Smooth muscle cell (in vitro differentiated cells): ENCODE results near the gene B4GALT6. TPM values are rescaled to one million over a fixed set of nuclear protein-coding genes. Genes with fewer than 3 reads are reported as not detected.
A peak's percentile ranks its signal among the peaks of the same experiment; 100 is the strongest.

ENCODE experiments used
- DNase-seq: peaks from one replicate; lab custom pipeline; 2025; ENCODE audit not compliant: unreplicated experiment; lab: John Stamatoyannopoulos, UW
- H2AFZ ChIP-seq: fragments of 200-600 bp; sonication (generic); 2 replicates; pipeline ENCODE4 v1.6.0; 2016; ENCODE audit warnings: antibody characterized with exemption, low read depth, mild to moderate bottlenecking
- H3F3A ChIP-seq: fragments of 200-600 bp; sonication (generic); 2 replicates; pipeline ENCODE4 v1.6.0; 2017; ENCODE audit warnings: antibody characterized with exemption, low read depth
- H3K27ac ChIP-seq: fragments of 200-600 bp; sonication (generic); 2 replicates; pipeline ENCODE4 v1.5.1; 2016; ENCODE audit warnings: low read depth, mild to moderate bottlenecking
- H3K27me3 ChIP-seq: fragments of 200-600 bp; sonication (generic); 2 replicates; pipeline ENCODE4 v1.6.1; 2016; ENCODE audit warnings: low read depth, mild to moderate bottlenecking
- H3K36me3 ChIP-seq: fragments of 200-600 bp; sonication (generic); 2 replicates; pipeline ENCODE4 v1.5.1; 2016; ENCODE audit warnings: low read depth
- H3K4me1 ChIP-seq: fragments of 200-600 bp; sonication (generic); 2 replicates; pipeline ENCODE4 v1.5.1; 2016; ENCODE audit warnings: low read depth
- H3K4me2 ChIP-seq: fragments of 200-600 bp; sonication (generic); 2 replicates; pipeline ENCODE4 v1.6.0; 2016; ENCODE audit warnings: mild to moderate bottlenecking
- H3K4me3 ChIP-seq: fragments of 200-600 bp; sonication (generic); 2 replicates; pipeline ENCODE4 v1.5.1; 2016; ENCODE audit warnings: mild to moderate bottlenecking
- H3K79me2 ChIP-seq: fragments of 200-600 bp; sonication (generic); 2 replicates; pipeline ENCODE4 v1.6.0; 2016; ENCODE audit warnings: low read depth, mild to moderate bottlenecking
- H3K9ac ChIP-seq: fragments of 200-600 bp; sonication (generic); 2 replicates; pipeline ENCODE4 v1.6.0; 2016; ENCODE audit warnings: low read depth
- H3K9me3 ChIP-seq: fragments of 200-600 bp; sonication (generic); replicated peaks from 2 replicates; pipeline ENCODE4 v1.5.1; 2016; ENCODE audit warnings: low read depth
- H4K20me1 ChIP-seq: fragments of 200-600 bp; sonication (generic); 2 replicates; pipeline ENCODE4 v1.6.0; 2016; ENCODE audit warnings: low read depth
- WGBS: methylation state at CpG from one replicate; pipeline ENCODE4 v1.1.7; 2016; ENCODE audit warnings: low lambda C conversion rate; 5-methylcytosine and 5-hydroxymethylcytosine counted together
- polyA plus RNA-seq: library from polyadenylated mRNA; unstranded; fragments of >200 nt; fragmentation: Nextera tagmentation; extraction: Ambion mirVana; gene quantifications from 2 replicates; pipeline ENCODE4 v1.2.1, GENCODE V29; 2016
- total RNA-seq: library from RNA; depleted of rRNA; stranded (reverse); fragments of >200 nt; gene quantifications from 2 replicates; pipeline ENCODE4 v1.2.3, GENCODE V29; 2014
- TF ChIP-seq, protein P1 (sequence below): fragments of 200-600 bp; sonication (generic); IDR thresholded peaks from 2 replicates; pipeline ENCODE4 v1.5.1; 2017; ENCODE audit warnings: borderline replicate concordance, mild to moderate bottlenecking, antibody characterized with exemption; ENCODE audit not compliant: insufficient read depth, poor library complexity, severe bottlenecking

The B4GALT6 gene
- total and polyA plus RNA-seq, 2 experiments from 2014 or later, result 4.0 to 15.1 TPM

DNA sequence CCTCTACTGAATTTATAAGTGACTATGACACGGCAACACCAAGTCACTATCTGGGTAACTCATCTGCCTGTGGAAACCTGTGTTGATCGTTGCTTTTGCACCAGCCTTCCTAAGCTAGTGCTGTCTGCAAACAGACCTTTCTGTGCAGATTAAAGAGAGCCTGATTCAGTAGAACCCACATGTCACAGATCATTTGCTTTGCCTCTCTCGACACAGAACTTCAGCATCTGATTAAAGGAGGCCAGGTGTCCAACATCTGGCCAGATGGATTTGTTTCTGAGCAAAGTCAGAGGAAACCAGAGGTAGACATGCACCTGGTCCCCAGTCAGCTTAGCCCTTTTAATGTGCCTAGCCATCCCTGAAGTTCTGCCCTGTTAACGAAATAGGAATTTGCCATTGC is 107.7 kb downstream of the B4GALT6 start:
- Histone ChIP-seq H3K79me2 (no peaks in the 10 kb centered on the region), H3K27me3 (no peaks in the 10 kb centered on the region), H3K4me1 (peaks cover 4% of the 10 kb centered on the region), H3K9me3 (no peaks in the 10 kb centered on the region), H3K9ac (no peak overlapping the region), H3K4me2 (no peak overlapping the region), H3F3A (no peaks in the 10 kb centered on the region), H4K20me1 (no peaks in the 10 kb centered on the region), H3K36me3 (no peaks in the 10 kb centered on the region), H3K27ac (no peak overlapping the region), H2AFZ (no peak overlapping the region), H3K4me3 (no peak overlapping the region)
- TF ChIP-seq, protein P1, sequence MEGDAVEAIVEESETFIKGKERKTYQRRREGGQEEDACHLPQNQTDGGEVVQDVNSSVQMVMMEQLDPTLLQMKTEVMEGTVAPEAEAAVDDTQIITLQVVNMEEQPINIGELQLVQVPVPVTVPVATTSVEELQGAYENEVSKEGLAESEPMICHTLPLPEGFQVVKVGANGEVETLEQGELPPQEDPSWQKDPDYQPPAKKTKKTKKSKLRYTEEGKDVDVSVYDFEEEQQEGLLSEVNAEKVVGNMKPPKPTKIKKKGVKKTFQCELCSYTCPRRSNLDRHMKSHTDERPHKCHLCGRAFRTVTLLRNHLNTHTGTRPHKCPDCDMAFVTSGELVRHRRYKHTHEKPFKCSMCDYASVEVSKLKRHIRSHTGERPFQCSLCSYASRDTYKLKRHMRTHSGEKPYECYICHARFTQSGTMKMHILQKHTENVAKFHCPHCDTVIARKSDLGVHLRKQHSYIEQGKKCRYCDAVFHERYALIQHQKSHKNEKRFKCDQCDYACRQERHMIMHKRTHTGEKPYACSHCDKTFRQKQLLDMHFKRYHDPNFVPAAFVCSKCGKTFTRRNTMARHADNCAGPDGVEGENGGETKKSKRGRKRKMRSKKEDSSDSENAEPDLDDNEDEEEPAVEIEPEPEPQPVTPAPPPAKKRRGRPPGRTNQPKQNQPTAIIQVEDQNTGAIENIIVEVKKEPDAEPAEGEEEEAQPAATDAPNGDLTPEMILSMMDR, result no peak
- WGBS, result 82% methylated on average over 4 of the region's 4 CpGs
- DNase-seq, result no peak

DNA sequence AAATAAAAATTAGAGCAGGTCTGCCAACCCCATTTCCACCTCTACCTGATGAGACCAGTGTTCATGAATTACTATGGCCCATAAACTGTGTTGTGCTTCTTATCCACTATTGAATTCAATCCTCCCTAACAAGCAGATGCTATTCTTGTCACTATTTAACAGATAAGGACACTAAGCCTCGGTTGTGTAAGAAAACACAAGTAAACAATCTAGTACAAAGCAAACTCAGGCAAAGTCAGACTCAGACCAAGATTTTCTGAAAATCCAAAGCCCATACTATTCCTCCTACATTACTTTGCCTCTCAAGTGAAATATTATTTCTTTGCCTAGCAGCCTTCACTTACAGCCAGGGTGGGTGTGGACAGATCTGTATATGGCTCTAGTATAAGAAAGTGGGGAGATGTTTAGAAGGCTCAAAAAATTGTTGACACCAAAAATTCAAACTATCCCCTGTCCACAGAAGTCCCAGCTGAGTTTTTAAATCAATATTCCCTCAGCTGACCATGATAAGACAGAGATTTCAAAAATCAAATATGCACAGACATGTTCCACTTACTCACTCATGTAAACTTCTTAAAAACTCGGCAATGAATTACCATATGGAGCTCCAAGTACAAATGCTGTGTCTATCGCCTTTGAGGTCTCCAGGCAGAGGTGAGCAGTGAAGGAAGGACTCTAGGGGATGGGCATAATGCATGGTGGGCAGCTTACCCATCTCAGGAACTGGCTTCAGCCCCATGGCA is 108.7 kb downstream of the B4GALT6 start:
- Histone ChIP-seq H2AFZ (peak overlapping the region; percentile 56), H3K9ac (no peak overlapping the region), H3K4me2 (no peak overlapping the region), H3F3A (no peaks in the 10 kb centered on the region), H3K36me3 (no peaks in the 10 kb centered on the region), H3K9me3 (no peaks in the 10 kb centered on the region), H4K20me1 (no peaks in the 10 kb centered on the region), H3K4me3 (no peak overlapping the region), H3K27me3 (no peaks in the 10 kb centered on the region), H3K27ac (no peak overlapping the region), H3K4me1 (peaks cover 5% of the 10 kb centered on the region), H3K79me2 (no peaks in the 10 kb centered on the region)
- TF ChIP-seq, protein P1, result no peak
- WGBS, result 69% methylated on average over 3 of the region's 3 CpGs
- no peak for DNase-seq

DNA sequence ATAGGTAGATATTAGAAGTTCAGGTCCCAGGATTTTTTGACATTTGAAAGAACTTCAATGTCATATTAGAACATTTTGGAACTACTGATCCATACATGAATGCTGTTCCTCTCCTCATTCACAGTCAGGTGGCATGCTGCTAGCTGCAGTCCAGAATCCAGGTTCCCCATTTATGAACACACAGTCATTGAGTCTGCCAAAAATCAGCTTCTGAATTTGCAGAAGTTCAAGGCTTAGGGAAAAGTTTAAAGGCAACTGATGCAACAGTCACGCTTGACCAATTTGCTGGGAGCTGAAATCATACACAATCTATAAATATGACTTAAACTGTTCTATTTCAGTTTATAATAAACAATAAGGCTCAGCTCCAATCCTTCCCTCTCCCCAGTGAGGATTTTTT is 110.0 kb downstream of the B4GALT6 start:
- WGBS, result 100% methylated on average over 1 of the region's 1 CpG

More for the DNA sequence above, 110.0 kb downstream of the B4GALT6 start:
- H3K4me3 ChIP-seq, result no peak overlapping the region
- H3K9me3 ChIP-seq, result no peaks in the 10 kb centered on the region
- no peaks in the 10 kb centered on the region for H3F3A ChIP-seq
- H3K36me3 ChIP-seq, result no peaks in the 10 kb centered on the region
- H2AFZ ChIP-seq, result no peak overlapping the region
- H3K27me3 ChIP-seq, result no peaks in the 10 kb centered on the region
- TF ChIP-seq, protein P1, result no peak
- H4K20me1 ChIP-seq, result no peaks in the 10 kb centered on the region
- no peak overlapping the region for H3K4me2 ChIP-seq
- H3K27ac ChIP-seq, result no peak overlapping the region
- peaks cover 5% of the 10 kb centered on the region for H3K4me1 ChIP-seq
- H3K79me2 ChIP-seq, result no peaks in the 10 kb centered on the region
- no peak overlapping the region for H3K9ac ChIP-seq
- no peak for DNase-seq

Other genes with a start within 250 kb of the B4GALT6 start
- gene DSG3, start 236.8 kb downstream of the B4GALT6 start, total RNA-seq, result 42.9 and 44.8 TPM in 2 replicates
- 4.9 and 10.6 TPM in 2 replicates for gene DSG3, start 236.8 kb downstream of the B4GALT6 start, polyA plus RNA-seq
- gene DSG2, start 186.4 kb downstream of the B4GALT6 start, total RNA-seq, result 136 and 138 TPM in 2 replicates
- 53.9 and 70.9 TPM in 2 replicates for gene DSG2, start 186.4 kb downstream of the B4GALT6 start, polyA plus RNA-seq
- gene TTR, start 92.7 kb downstream of the B4GALT6 start, total RNA-seq, result not detected in 2 replicates
- gene TTR, start 92.7 kb downstream of the B4GALT6 start, polyA plus RNA-seq, result 2.1 and 2.6 TPM in 2 replicates
- not detected in 2 replicates for gene SLC25A52, start 76.3 kb upstream of the B4GALT6 start, total RNA-seq
- not detected in 2 replicates for gene SLC25A52, start 76.3 kb upstream of the B4GALT6 start, polyA plus RNA-seq